ENCODE measurements around the gene BSN.

DNA sequence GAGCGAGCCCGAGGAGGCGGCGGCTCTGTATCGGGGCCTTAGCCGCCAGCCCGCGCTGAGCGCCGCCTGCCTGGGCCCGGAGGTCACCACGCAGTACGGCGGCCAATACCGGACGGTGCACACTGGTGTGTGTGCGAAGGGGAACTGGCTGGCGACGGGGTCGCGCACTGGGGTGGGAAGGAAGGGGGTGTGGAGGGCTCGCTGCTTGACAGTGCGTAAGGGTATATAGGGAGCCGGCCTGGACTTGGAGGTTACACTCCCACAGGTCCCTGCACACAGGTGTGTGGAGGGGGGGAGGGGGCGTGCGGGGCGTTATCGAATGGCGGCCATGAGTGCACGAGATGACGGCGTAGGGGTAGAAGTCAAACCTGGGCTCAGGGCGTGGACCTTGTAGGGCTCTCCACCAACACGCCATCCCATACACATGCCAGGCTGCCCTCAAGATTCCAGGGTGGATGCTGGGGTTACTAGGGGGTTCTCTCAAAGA, 120.3 kb downstream of the BSN start:
- TF ChIP-seq, protein P1, sequence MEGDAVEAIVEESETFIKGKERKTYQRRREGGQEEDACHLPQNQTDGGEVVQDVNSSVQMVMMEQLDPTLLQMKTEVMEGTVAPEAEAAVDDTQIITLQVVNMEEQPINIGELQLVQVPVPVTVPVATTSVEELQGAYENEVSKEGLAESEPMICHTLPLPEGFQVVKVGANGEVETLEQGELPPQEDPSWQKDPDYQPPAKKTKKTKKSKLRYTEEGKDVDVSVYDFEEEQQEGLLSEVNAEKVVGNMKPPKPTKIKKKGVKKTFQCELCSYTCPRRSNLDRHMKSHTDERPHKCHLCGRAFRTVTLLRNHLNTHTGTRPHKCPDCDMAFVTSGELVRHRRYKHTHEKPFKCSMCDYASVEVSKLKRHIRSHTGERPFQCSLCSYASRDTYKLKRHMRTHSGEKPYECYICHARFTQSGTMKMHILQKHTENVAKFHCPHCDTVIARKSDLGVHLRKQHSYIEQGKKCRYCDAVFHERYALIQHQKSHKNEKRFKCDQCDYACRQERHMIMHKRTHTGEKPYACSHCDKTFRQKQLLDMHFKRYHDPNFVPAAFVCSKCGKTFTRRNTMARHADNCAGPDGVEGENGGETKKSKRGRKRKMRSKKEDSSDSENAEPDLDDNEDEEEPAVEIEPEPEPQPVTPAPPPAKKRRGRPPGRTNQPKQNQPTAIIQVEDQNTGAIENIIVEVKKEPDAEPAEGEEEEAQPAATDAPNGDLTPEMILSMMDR (IDR thresholded peaks at IDR 0.05) = no peak
- TF ChIP-seq EP300 (IDR thresholded peaks at IDR 0.05; ENCODE audit: low read depth) (no peak), POLR2AphosphoS5 (IDR thresholded peaks at IDR 0.05) (no peak)
